HEK293 (cell line): ENCODE measurements around the gene DACT2.

Source experiments
- CTCF ChIA-PET: fragments of 350-600 bp; formaldehyde crosslinking; extraction: SDS; loops from one replicate; lab custom pipeline; 2021; ENCODE audit warnings: antibody characterized with exemption; lab: Yijun Ruan, JAX
- POLR2A ChIA-PET: fragments of 300-600 bp; formaldehyde crosslinking; extraction: SDS; loops from one replicate; lab custom pipeline; 2020; ENCODE audit warnings: antibody characterized with exemption, inconsistent platforms; lab: Yijun Ruan, JAX
- H3K27ac ChIP-seq: fragments of 200-500 bp; sonication (Bioruptor generic); 2 replicates; pipeline ENCODE4 v1.5.1; 2014; ENCODE audit warnings: low read depth, low read length, control low read depth, inconsistent platforms; ENCODE audit errors: extremely low read depth
- H3K36me3 ChIP-seq, 2 experiments: fragments of 200-500 bp in 1 of 2; sonication (Bioruptor generic) in 1 of 2; 1 replicate in 1 of 2; 2 replicates in 1 of 2; pipeline ENCODE4 v1.5.1; 2014 to 2017; ENCODE audit warnings: inconsistent platforms in 2 of 2, low read length in 2 of 2; ENCODE audit not compliant: control insufficient read depth in 2 of 2, insufficient read depth in 1 of 2
- H3K4me1 ChIP-seq: fragments of 200-500 bp; sonication (Bioruptor generic); 2 replicates; pipeline ENCODE4 v1.5.1; 2014; ENCODE audit warnings: mild to moderate bottlenecking, low read length, inconsistent platforms; ENCODE audit not compliant: control insufficient read depth, insufficient read depth
- H3K4me3 ChIP-seq: 2 replicates; pipeline ENCODE4 v1.5.1; 2011; ENCODE audit warnings: low read depth, mild to moderate bottlenecking, control low read depth, low read length, moderate library complexity
- H3K9me3 ChIP-seq: fragments of 200-500 bp; sonication (Bioruptor generic); 2 replicates; pipeline ENCODE4 v1.5.1; 2014; ENCODE audit warnings: low read depth, low read length, inconsistent platforms; ENCODE audit not compliant: control insufficient read depth, insufficient read depth
- GLIS1 ChIP-seq: fragments of 450-650 bp; formaldehyde crosslinking; IDR thresholded peaks from 2 replicates; pipeline ENCODE4 v1.5.1; 2016; ENCODE audit warnings: missing biosample characterization, missing genetic modification characterization
- KLF16 ChIP-seq: fragments of 450-650 bp; formaldehyde crosslinking; IDR thresholded peaks from 2 replicates; pipeline ENCODE4 v1.5.1; 2017; ENCODE audit warnings: missing biosample characterization, missing genetic modification characterization
- KLF7 ChIP-seq: fragments of 450-650 bp; formaldehyde crosslinking; IDR thresholded peaks from 2 replicates; pipeline ENCODE4 v1.5.1; 2016; ENCODE audit warnings: missing biosample characterization, missing genetic modification characterization, borderline replicate concordance
- KLF8 ChIP-seq: fragments of 450-650 bp; formaldehyde crosslinking; IDR thresholded peaks from 2 replicates; pipeline ENCODE4 v1.5.1; 2016; ENCODE audit warnings: missing biosample characterization, missing genetic modification characterization
- OVOL3 ChIP-seq: fragments of 450-650 bp; formaldehyde crosslinking; IDR thresholded peaks from 2 replicates; pipeline ENCODE4 v1.5.1; 2016; ENCODE audit warnings: missing biosample characterization, missing genetic modification characterization
- RBAK ChIP-seq: fragments of 450-650 bp; formaldehyde crosslinking; IDR thresholded peaks from 2 replicates; pipeline ENCODE4 v1.5.1; 2016; ENCODE audit warnings: missing biosample characterization, missing genetic modification characterization
- REST ChIP-seq: fragments of 450-650 bp; formaldehyde crosslinking; IDR thresholded peaks from 2 replicates; pipeline ENCODE4 v1.5.1; 2016; ENCODE audit warnings: missing biosample characterization, missing genetic modification characterization
- WT1 ChIP-seq: fragments of 450-650 bp; formaldehyde crosslinking; IDR thresholded peaks from 2 replicates; pipeline ENCODE4 v1.5.1; 2016; ENCODE audit warnings: missing biosample characterization, missing genetic modification characterization
- ZBTB17 ChIP-seq: fragments of 450-650 bp; formaldehyde crosslinking; IDR thresholded peaks from 2 replicates; pipeline ENCODE4 v1.5.1; 2016; ENCODE audit warnings: missing biosample characterization, missing genetic modification characterization
- ZBTB44 ChIP-seq: fragments of 450-650 bp; IDR thresholded peaks from 2 replicates; pipeline ENCODE4 v1.5.1; 2018; ENCODE audit warnings: missing biosample characterization, mild to moderate bottlenecking, missing genetic modification characterization
- ZBTB8A ChIP-seq: fragments of 450-650 bp; formaldehyde crosslinking; IDR thresholded peaks from 2 replicates; pipeline ENCODE4 v1.5.1; 2016; ENCODE audit warnings: missing biosample characterization, missing genetic modification characterization
- ZEB2 ChIP-seq: fragments of 450-650 bp; formaldehyde crosslinking; IDR thresholded peaks from 2 replicates; pipeline ENCODE4 v1.5.1; 2016; ENCODE audit warnings: missing biosample characterization, missing genetic modification characterization
- ZFHX2 ChIP-seq: fragments of 450-650 bp; formaldehyde crosslinking; conservative IDR thresholded peaks from 2 replicates; pipeline ENCODE4 v1.5.1; 2016; ENCODE audit warnings: missing biosample characterization, missing genetic modification characterization
- ZFP3 ChIP-seq: fragments of 450-650 bp; formaldehyde crosslinking; IDR thresholded peaks from 2 replicates; pipeline ENCODE4 v1.5.1; 2016; ENCODE audit warnings: low read depth, missing biosample characterization, missing genetic modification characterization
- ZIC2 ChIP-seq: fragments of 450-650 bp; formaldehyde crosslinking; IDR thresholded peaks from 2 replicates; pipeline ENCODE4 v1.5.1; 2016; ENCODE audit warnings: missing biosample characterization, missing genetic modification characterization
- ZNF138 ChIP-seq: fragments of 450-650 bp; formaldehyde crosslinking; IDR thresholded peaks from 2 replicates; pipeline ENCODE4 v1.5.1; 2016; ENCODE audit warnings: missing biosample characterization, missing genetic modification characterization, borderline replicate concordance
- ZNF174 ChIP-seq: fragments of 450-650 bp; formaldehyde crosslinking; IDR thresholded peaks from 2 replicates; pipeline ENCODE4 v1.5.0; 2017; ENCODE audit warnings: missing biosample characterization, mild to moderate bottlenecking, missing genetic modification characterization
- ZNF404 ChIP-seq: fragments of 450-650 bp; formaldehyde crosslinking; IDR thresholded peaks from 2 replicates; pipeline ENCODE4 v1.5.1; 2017; ENCODE audit warnings: missing biosample characterization, missing genetic modification characterization
- ZNF426 ChIP-seq: fragments of 450-650 bp; formaldehyde crosslinking; IDR thresholded peaks from 2 replicates; pipeline ENCODE4 v1.5.1; 2017; ENCODE audit warnings: missing biosample characterization, missing genetic modification characterization, mild to moderate bottlenecking, inconsistent platforms, moderate library complexity
- ZNF518A ChIP-seq: fragments of 450-650 bp; formaldehyde crosslinking; conservative IDR thresholded peaks from 2 replicates; pipeline ENCODE4 v1.5.1; 2016; ENCODE audit warnings: low read depth, missing biosample characterization, missing genetic modification characterization
- ZNF623 ChIP-seq: fragments of 450-650 bp; formaldehyde crosslinking; IDR thresholded peaks from 2 replicates; pipeline ENCODE4 v1.5.1; 2016; ENCODE audit warnings: missing biosample characterization, missing genetic modification characterization
- ZNF624 ChIP-seq: fragments of 450-650 bp; formaldehyde crosslinking; IDR thresholded peaks from 2 replicates; pipeline ENCODE4 v1.5.1; 2017; ENCODE audit warnings: missing biosample characterization, missing genetic modification characterization
- ZNF701 ChIP-seq: fragments of 450-650 bp; formaldehyde crosslinking; IDR thresholded peaks from 2 replicates; pipeline ENCODE4 v1.5.1; 2016; ENCODE audit warnings: missing biosample characterization, missing genetic modification characterization

The DACT2 gene

GRCh38 chr6:168333039-168333438 is 13.5 kb upstream of the DACT2 start:
- ChIA-PET POLR2A (no interaction called here), CTCF (interaction anchor here (0.6 to 2.1 kb wide), 9 partner anchors 9 to 589 kb away, joined by 3 to 8 read pairs (median 3); partner anchors contain the start of gene DACT2)
- no peak overlapping the region for H3K27ac ChIP-seq
- H3K36me3 ChIP-seq = no peaks in the 10 kb centered on the region
- H3K9me3 ChIP-seq = no peaks in the 10 kb centered on the region
- no peak for TF ChIP-seq ZNF623 (tag by site-specific recombination)
- TF ChIP-seq ZNF174 (tag by site-specific recombination) = no peak
- no peak for TF ChIP-seq ZNF404 (tag by site-specific recombination)
- no peak for TF ChIP-seq WT1 (tag by site-specific recombination)
- no peak for TF ChIP-seq ZFHX2 (tag by site-specific recombination)
- no peak for TF ChIP-seq GLIS1
- no peak for TF ChIP-seq ZBTB44 (tag by site-specific recombination)
- TF ChIP-seq KLF8 (tag by site-specific recombination) = no peak
- TF ChIP-seq ZNF701 = no peak
- TF ChIP-seq OVOL3 (tag by site-specific recombination) = no peak
- no peak for TF ChIP-seq ZNF138
- no peak for TF ChIP-seq REST (tag by site-specific recombination)
- no peaks in the 10 kb centered on the region for H3K4me1 ChIP-seq
- no peak overlapping the region for H3K4me3 ChIP-seq

- TF ChIP-seq ZBTB8A = no peak
- no peak for TF ChIP-seq KLF16 (tag by site-specific recombination)
- TF ChIP-seq OVOL3 (tag by site-specific recombination) = no peak
- peak; percentile 97 for TF ChIP-seq ZIC2 (tag by site-specific recombination)
- POLR2A ChIA-PET = no interaction called here
- no peak overlapping the region for H3K27ac ChIP-seq
- H3K4me1 ChIP-seq = 0 out of 2 replicates have a peak, but pooled peaks cover 3% of the 10 kb centered on the region
- H3K9me3 ChIP-seq = no peaks in the 10 kb centered on the region
- H3K4me3 ChIP-seq = no peak overlapping the region
- CTCF ChIA-PET = interaction anchor here (0.6 to 2.1 kb wide), 7 partner anchors 8 to 523 kb away, joined by 3 to 8 read pairs (median 3); partner anchors contain the start of gene DACT2
- no peaks in the 10 kb centered on the region for H3K36me3 ChIP-seq
Observed at GRCh38 chr6:168332020-168332419, 12.4 kb upstream of the DACT2 start.

- no peaks in the 10 kb centered on the region for H3K9me3 ChIP-seq
- TF ChIP-seq ZIC2 (tag by site-specific recombination) = no peak
- no peak for TF ChIP-seq ZFP3 (tag by site-specific recombination)
- no peak for TF ChIP-seq ZBTB17 (tag by site-specific recombination)
- no peak for TF ChIP-seq ZNF518A
- no peak for TF ChIP-seq ZNF624 (tag by site-specific recombination)
- no peak for TF ChIP-seq ZEB2
- no peak for TF ChIP-seq RBAK (tag by site-specific recombination)
- TF ChIP-seq ZNF426 (tag by site-specific recombination) = no peak
- no peak for TF ChIP-seq KLF7 (tag by site-specific recombination)
- TF ChIP-seq, all 188 proteins: peak for 0
- H3K27ac ChIP-seq = no peak overlapping the region
- H3K4me1 ChIP-seq = 0 out of 2 replicates have a peak, but pooled peaks cover 3% of the 10 kb centered on the region
- ChIA-PET CTCF (interaction anchor here (0.7 to 2.1 kb wide), 2 partner anchors 11 to 199 kb away, joined by 3 to 8 read pairs; partner anchors contain the start of gene DACT2), POLR2A (no interaction called here)
- H3K36me3 ChIP-seq = no peaks in the 10 kb centered on the region
- H3K4me3 ChIP-seq = no peak overlapping the region
Observed at GRCh38 chr6:168331058-168331457, 11.5 kb upstream of the DACT2 start.
